GM12873 (cell line): ENCODE data around the gene HLX.

Experiments used
- CTCF ChIP-seq: IDR thresholded peaks from 2 replicates; pipeline ENCODE4 v1.5.1; 2012; ENCODE audit warnings: low read depth, mild to moderate bottlenecking, moderate library complexity, low read length, control low read depth; ENCODE audit not compliant: insufficient read depth; ENCODE audit errors: missing control alignments

HLX gene

GRCh38 chr1:220894025-220894923 is 15.0 kb downstream of the HLX start:
- no peak for TF ChIP-seq CTCF

- TF ChIP-seq CTCF = no peak
Observed at GRCh38 chr1:220894924-220895256, 15.6 kb downstream of the HLX start.

GRCh38 chr1:220895412-220895946 is 16.2 kb downstream of the HLX start:
- no peak for TF ChIP-seq CTCF

GRCh38 chr1:220896092-220896491 is 16.8 kb downstream of the HLX start:
- TF ChIP-seq CTCF = no peak

GRCh38 chr1:220900842-220901241 is 21.6 kb downstream of the HLX start:
- no peak for TF ChIP-seq CTCF

GRCh38 chr1:220901881-220902280 is 22.6 kb downstream of the HLX start:
- no peak for TF ChIP-seq CTCF

GRCh38 chr1:220902916-220903315 is 23.7 kb downstream of the HLX start:
- no peak for TF ChIP-seq CTCF
